Left lung (tissue), 10 donors: ENCODE measurements around the gene SDHAF4. TPM values are rescaled to one million over a fixed set of nuclear protein-coding genes. Genes with fewer than 3 reads are reported as not detected.
"Not testable (repeated sequence)": the region's sequence is repeated elsewhere in the genome, so short reads cannot be mapped to it uniquely, and the experiment has no call there.

Experiments
- ATAC-seq: fragments of 200-7000 bp; cut with Tn5 transposase; one replicate; pipeline ENCODE4 v1.9.1; 2020; ENCODE audit warnings: moderate library complexity
- DNase-seq, 4 donors: peaks; one replicate each; pipeline ENCODE4 v3.0.0-alpha.2; 2013 to 2020
- H3K27ac ChIP-seq, 2 donors: fragments of 200-600 bp; sonication (generic) in 1 of 2; one replicate each; pipeline versions ENCODE4 v1.5.0 to v1.8.0; 2020 to 2021
- H3K27me3 ChIP-seq, 2 donors: fragments of 200-600 bp; sonication (generic) in 1 of 2; one replicate each; pipeline versions ENCODE4 v1.5.0 to v1.8.0; 2020 to 2021
- H3K36me3 ChIP-seq, 2 donors: fragments of 200-600 bp; sonication (generic) in 1 of 2; one replicate each; pipeline versions ENCODE4 v1.5.0 to v1.8.0; 2020 to 2021
- H3K4me1 ChIP-seq, 2 donors: fragments of 200-600 bp; one replicate each; pipeline ENCODE4 v1.8.0; 2021
- H3K4me3 ChIP-seq, 2 donors: fragments of 200-600 bp; sonication (generic) in 1 of 2; one replicate each; pipeline versions ENCODE4 v1.5.0 to v1.8.0; 2020 to 2021; ENCODE audit warnings: mild to moderate bottlenecking in 1 of 2
- H3K9me3 ChIP-seq, 2 donors: fragments of 200-600 bp; sonication (generic) in 1 of 2; one replicate each; pipeline versions ENCODE4 v1.5.0 to v1.8.0; 2020 to 2021
- intact Hi-C, 2 donors: fragments of 100-400 bp; cut with DNase I; formaldehyde crosslinking; loops; one replicate each; pipeline versions ENCODE4 v1.11.2 to v1.14.2; 2022
- polyA plus RNA-seq, 6 donors: library from polyadenylated mRNA; unstranded; fragments of 120-200 nt; gene quantifications; one replicate each; pipeline ENCODE4 v1.2.1, GENCODE V29; 2013; ENCODE audit not compliant: insufficient read length in 6 of 6
- total RNA-seq, 2 donors: library from RNA; stranded (reverse); fragmentation: NEBNext Ultra II Directional; extraction: Animal tissue kit (Norgen Biotek cat#: 25700); gene quantifications; one replicate each; pipeline ENCODE4 v1.2.1, GENCODE V29; 2021
- TF ChIP-seq, protein P1 (sequence below), 2 donors: fragments of 200-600 bp; sonication (generic) in 1 of 2; IDR thresholded peaks; one replicate each; pipeline versions ENCODE4 v1.5.0 to v1.8.0; 2021; ENCODE audit warnings: antibody characterized with exemption in 2 of 2
- donor health status: DM: no; HTN: yes; CAD: no.
- donor health status: DM: no; HTN: no; CAD: no.

Gene SDHAF4
- total and polyA plus RNA-seq, 8 donors = 9.5 to 21.3 (median 16.9) TPM

DNA sequence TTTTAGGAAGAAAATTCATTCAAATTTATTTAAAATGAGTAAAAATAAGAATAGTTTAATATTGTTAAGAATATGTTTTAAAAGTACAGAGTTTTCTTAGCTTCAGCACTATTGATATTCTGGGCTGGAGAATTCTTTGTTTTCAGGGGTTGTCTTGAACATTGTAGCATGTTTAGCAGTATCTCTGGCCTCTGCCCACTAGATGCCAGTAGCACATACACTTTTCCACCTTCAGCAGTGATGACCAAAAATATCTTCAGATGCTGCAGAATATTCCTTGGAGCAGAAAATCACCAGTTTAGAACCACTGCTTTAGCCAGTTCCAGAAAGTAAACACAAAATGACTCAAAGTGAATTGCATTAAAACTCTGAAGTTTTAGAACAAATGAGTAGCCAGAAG is 19.4 kb upstream of the SDHAF4 start:
- H3K36me3 ChIP-seq = peaks cover 0 to 4% of the 10 kb centered on the region in 2 donors
- intact Hi-C loops = no loop called here
- H3K9me3 ChIP-seq = no peaks in the 10 kb centered on the region
- H3K27ac ChIP-seq = no peak overlapping the region
- TF ChIP-seq, protein P1, sequence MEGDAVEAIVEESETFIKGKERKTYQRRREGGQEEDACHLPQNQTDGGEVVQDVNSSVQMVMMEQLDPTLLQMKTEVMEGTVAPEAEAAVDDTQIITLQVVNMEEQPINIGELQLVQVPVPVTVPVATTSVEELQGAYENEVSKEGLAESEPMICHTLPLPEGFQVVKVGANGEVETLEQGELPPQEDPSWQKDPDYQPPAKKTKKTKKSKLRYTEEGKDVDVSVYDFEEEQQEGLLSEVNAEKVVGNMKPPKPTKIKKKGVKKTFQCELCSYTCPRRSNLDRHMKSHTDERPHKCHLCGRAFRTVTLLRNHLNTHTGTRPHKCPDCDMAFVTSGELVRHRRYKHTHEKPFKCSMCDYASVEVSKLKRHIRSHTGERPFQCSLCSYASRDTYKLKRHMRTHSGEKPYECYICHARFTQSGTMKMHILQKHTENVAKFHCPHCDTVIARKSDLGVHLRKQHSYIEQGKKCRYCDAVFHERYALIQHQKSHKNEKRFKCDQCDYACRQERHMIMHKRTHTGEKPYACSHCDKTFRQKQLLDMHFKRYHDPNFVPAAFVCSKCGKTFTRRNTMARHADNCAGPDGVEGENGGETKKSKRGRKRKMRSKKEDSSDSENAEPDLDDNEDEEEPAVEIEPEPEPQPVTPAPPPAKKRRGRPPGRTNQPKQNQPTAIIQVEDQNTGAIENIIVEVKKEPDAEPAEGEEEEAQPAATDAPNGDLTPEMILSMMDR (IDR thresholded peaks at IDR 0.05) = no peak
- no peaks in the 10 kb centered on the region for H3K4me1 ChIP-seq
- H3K4me3 ChIP-seq = no peak overlapping the region
- DNase-seq (peak in 1 of 4 donors; percentile 15), ATAC-seq (peak; percentile 48)
- H3K27me3 ChIP-seq = no peaks in the 10 kb centered on the region

DNA sequence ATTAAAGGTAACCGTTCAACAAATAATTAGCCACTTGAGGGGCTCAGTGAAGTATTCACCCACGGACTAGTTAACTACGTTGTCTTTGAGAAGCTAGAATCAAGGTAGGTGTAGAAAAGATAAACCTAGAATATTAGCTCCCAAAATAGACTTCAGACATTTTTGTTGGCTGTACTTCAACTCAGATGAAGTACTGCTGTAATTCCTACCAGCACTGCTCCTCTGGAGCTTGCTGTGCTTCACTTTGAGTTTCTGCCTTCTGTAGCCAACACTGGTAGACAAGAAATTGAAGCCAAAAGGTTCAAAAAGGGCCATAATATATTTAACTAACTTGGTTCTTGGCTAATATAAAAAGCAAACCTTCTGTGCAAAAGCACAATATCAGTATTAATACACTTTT is 18.8 kb upstream of the SDHAF4 start:
- no peaks in the 10 kb centered on the region for H3K9me3 ChIP-seq
- TF ChIP-seq, protein P1 (IDR thresholded peaks at IDR 0.05) = no peak
- intact Hi-C loops = no loop called here
- H3K27ac ChIP-seq = no peak overlapping the region
- H3K36me3 ChIP-seq = peaks cover 0 to 4% of the 10 kb centered on the region in 2 donors
- DNase-seq (no peak), ATAC-seq (no peak)
- H3K4me3 ChIP-seq = no peak overlapping the region
- H3K27me3 ChIP-seq = no peaks in the 10 kb centered on the region
- no peaks in the 10 kb centered on the region for H3K4me1 ChIP-seq

DNA sequence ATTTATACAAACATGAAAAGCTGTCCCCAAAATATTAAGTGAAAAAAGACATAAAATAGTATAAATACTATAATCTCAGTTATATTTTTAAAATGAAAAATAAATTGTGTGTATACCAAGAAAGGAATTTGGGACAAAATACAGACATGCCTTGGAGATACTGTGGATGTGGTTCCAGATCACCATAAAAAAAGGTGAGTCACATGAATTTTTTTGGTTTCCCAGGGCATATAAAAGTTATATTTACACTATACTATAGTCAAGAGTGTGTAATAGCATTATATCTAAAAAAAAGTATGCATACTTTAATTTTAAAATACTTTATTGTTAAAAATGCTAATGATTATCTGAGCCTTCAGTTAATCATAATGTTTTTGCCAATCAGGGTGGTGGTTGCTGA is 17.4 kb upstream of the SDHAF4 start:
- TF ChIP-seq, protein P1 (IDR thresholded peaks at IDR 0.05) = no peak
- ATAC-seq = no peak
- DNase-seq = no peak
- H3K27ac ChIP-seq = no peak overlapping the region
- H3K27me3 ChIP-seq = no peaks in the 10 kb centered on the region
- peaks cover 0 to 4% of the 10 kb centered on the region in 2 donors for H3K36me3 ChIP-seq
- no peaks in the 10 kb centered on the region for H3K4me1 ChIP-seq
- no peaks in the 10 kb centered on the region for H3K9me3 ChIP-seq
- H3K4me3 ChIP-seq = no peak overlapping the region
- intact Hi-C loops = no loop called here

DNA sequence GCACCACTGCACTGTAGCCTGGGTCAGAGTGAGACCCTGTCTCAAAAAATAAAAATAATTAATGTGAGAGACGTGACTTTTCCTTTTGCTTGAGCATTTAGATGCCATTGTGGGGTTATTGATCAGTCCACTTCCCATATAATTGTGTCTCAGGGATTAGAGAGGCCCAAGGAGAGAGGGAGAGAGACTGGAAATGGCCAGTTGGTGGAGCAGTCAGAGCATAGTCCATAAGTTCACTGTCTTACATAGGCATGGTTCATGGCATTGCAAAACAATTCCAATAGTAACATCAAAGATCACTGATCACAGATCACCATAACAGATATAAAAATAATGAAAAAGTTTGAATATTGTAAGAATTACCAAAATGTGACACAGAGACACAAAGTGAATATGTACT is 15.2 kb upstream of the SDHAF4 start:
- TF ChIP-seq, protein P1 (IDR thresholded peaks at IDR 0.05) = no peak
- peak; percentile 34 for ATAC-seq

DNA sequence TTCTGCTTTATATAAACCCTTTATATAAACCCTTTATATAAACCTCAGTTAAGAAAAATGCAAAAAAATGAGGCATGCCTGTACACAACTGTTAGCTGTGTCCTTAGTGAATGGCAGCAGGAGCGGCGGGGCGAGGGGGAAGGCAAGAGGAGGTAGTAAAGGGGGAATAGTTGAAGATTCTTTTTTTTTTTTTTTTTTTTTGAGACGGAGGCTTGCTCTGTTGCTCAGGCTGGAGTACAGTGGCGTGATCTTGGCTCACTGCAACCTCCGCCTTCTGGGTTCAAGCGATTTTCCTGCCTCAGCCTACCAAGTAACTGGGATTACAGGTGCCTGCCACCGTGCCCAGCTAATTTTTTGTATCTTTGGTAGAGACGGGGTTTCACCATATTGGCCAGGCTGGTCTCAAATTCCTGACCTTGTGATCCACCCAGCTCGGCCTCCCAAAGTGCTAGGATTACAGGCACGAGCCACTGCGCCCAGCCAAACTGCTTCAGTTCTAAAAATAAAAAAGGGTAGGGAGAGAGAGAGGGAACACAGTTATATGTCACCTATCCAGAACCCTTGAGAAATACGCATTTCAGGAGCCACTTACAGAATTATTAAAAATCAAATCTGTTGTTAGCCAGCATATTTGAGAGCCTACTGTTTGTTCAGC is 14.3 kb upstream of the SDHAF4 start:
- intact Hi-C loops, H3K9me3 ChIP-seq, H3K36me3 ChIP-seq, H3K27ac ChIP-seq, H3K27me3 ChIP-seq, H3K4me1 ChIP-seq, DNase-seq, H3K4me3 ChIP-seq: not testable (repeated sequence)
- ATAC-seq = peak; percentile 59

More for the DNA sequence above, 15.2 kb upstream of the SDHAF4 start:
- Histone ChIP-seq H3K36me3 (peaks cover 0 to 4% of the 10 kb centered on the region in 2 donors), H3K27me3 (no peaks in the 10 kb centered on the region), H3K27ac (no peak overlapping the region), H3K4me1 (no peaks in the 10 kb centered on the region), H3K9me3 (no peaks in the 10 kb centered on the region), H3K4me3 (no peak overlapping the region)
- intact Hi-C loops = no loop called here
- DNase-seq = no peak

DNA sequence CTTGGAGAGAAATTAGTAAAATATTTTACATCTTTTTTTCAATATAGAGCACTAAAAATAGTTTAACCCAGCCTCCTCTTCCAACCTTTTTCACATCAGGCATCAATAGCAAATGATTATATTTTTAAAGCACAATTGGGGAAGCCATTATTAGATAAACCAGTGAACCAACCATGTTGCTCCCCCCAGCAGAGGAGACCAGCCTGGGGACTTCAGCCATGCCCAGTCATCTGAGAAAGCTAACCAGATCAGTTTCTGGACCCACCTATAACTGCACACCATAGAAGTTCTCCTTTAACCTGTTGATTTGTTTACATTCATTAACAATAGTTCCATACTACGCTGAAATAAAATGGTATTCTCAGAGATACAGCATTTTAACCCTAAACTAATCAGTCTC is 13.8 kb upstream of the SDHAF4 start:
- Histone ChIP-seq H3K36me3 (peaks cover 0 to 4% of the 10 kb centered on the region in 2 donors), H3K9me3 (no peaks in the 10 kb centered on the region), H3K27me3 (no peaks in the 10 kb centered on the region), H3K4me3 (no peak overlapping the region), H3K27ac (no peak overlapping the region), H3K4me1 (no peaks in the 10 kb centered on the region)
- intact Hi-C loops = no loop called here
- no peak for ATAC-seq
- TF ChIP-seq, protein P1 (IDR thresholded peaks at IDR 0.05) = no peak
- no peak for DNase-seq
